ENCODE data around the gene TRABD2B.

DNA sequence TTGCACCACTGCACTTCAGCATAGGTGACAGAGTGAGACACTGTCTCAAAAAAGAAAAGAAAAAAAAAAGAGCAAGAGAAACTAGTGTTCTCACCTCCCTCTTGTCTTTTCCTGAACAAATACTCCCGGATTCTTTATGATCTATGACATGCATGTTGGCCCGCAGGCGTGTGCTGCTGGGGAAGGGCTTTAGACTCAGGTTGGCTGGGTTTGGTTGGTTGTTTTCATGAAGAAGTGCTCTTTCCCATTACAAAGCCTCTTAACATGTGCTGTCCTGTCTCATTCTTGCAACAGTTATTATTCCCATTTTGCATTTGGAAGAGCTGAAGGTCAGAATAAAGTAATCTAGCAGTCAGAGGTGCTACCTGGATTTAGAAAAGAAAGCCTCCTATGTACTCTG lies 79.5 kb downstream of the TRABD2B start:
- TF ChIP-seq, protein P1, sequence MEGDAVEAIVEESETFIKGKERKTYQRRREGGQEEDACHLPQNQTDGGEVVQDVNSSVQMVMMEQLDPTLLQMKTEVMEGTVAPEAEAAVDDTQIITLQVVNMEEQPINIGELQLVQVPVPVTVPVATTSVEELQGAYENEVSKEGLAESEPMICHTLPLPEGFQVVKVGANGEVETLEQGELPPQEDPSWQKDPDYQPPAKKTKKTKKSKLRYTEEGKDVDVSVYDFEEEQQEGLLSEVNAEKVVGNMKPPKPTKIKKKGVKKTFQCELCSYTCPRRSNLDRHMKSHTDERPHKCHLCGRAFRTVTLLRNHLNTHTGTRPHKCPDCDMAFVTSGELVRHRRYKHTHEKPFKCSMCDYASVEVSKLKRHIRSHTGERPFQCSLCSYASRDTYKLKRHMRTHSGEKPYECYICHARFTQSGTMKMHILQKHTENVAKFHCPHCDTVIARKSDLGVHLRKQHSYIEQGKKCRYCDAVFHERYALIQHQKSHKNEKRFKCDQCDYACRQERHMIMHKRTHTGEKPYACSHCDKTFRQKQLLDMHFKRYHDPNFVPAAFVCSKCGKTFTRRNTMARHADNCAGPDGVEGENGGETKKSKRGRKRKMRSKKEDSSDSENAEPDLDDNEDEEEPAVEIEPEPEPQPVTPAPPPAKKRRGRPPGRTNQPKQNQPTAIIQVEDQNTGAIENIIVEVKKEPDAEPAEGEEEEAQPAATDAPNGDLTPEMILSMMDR (conservative IDR thresholded peaks at IDR 0.05) = no peak
- TF ChIP-seq ZFX (IDR thresholded peaks at IDR 0.05) = no peak

Data from C4-2B (cell line).